Measurements from ENCODE around the gene NSUN2.

The NSUN2 gene

GRCh38 chr5:6567835-6568234 is 65.0 kb downstream of the NSUN2 start:
- no peak for FAIRE-seq
- TF ChIP-seq TAF1 (IDR thresholded peaks at IDR 0.05; ENCODE audit: borderline replicate concordance, low read depth, low read length) (no peak), POLR2AphosphoS5 (IDR thresholded peaks at IDR 0.05; ENCODE audit: low read depth, low read length) (no peak), POLR2A (IDR thresholded peaks at IDR 0.05; ENCODE audit: low read depth, low read length) (no peak)
- no peak for DNase-seq (ENCODE audit: insufficient read length)

- no peak for FAIRE-seq
- DNase-seq (ENCODE audit: insufficient read length), result no peak
- no peak for TF ChIP-seq TAF1 (IDR thresholded peaks at IDR 0.05; ENCODE audit: borderline replicate concordance, low read depth, low read length)
Observed at GRCh38 chr5:6567068-6567467, 65.8 kb downstream of the NSUN2 start.

- DNase-seq (ENCODE audit: insufficient read length) (no peak), FAIRE-seq (no peak)
- no peak for TF ChIP-seq POLR2A (IDR thresholded peaks at IDR 0.05; ENCODE audit: low read depth, low read length)
- TF ChIP-seq TAF1 (IDR thresholded peaks at IDR 0.05; ENCODE audit: borderline replicate concordance, low read depth, low read length), result no peak
- TF ChIP-seq POLR2AphosphoS5 (IDR thresholded peaks at IDR 0.05; ENCODE audit: low read depth, low read length), result no peak
Observed at GRCh38 chr5:6565492-6565891, 67.4 kb downstream of the NSUN2 start.

GRCh38 chr5:6557807-6558575 is 74.9 kb downstream of the NSUN2 start:
- FAIRE-seq, result no peak
- no peak for TF ChIP-seq TAF1 (IDR thresholded peaks at IDR 0.05; ENCODE audit: borderline replicate concordance, low read depth, low read length)
- TF ChIP-seq POLR2A (IDR thresholded peaks at IDR 0.05; ENCODE audit: low read depth, low read length), result no peak
- no peak for TF ChIP-seq POLR2AphosphoS5 (IDR thresholded peaks at IDR 0.05; ENCODE audit: low read depth, low read length)
- no peak for DNase-seq (ENCODE audit: insufficient read length)

- no peak for TF ChIP-seq POLR2A (IDR thresholded peaks at IDR 0.05; ENCODE audit: low read depth, low read length)
- TF ChIP-seq TAF1 (IDR thresholded peaks at IDR 0.05; ENCODE audit: borderline replicate concordance, low read depth, low read length), result no peak
- no peak for TF ChIP-seq POLR2AphosphoS5 (IDR thresholded peaks at IDR 0.05; ENCODE audit: low read depth, low read length)
- FAIRE-seq (no peak), DNase-seq (ENCODE audit: insufficient read length) (no peak)
Observed at GRCh38 chr5:6556802-6557102, 76.1 kb downstream of the NSUN2 start.

GRCh38 chr5:6556089-6556801 is 76.6 kb downstream of the NSUN2 start:
- TF ChIP-seq POLR2A (IDR thresholded peaks at IDR 0.05; ENCODE audit: low read depth, low read length) (no peak), TAF1 (IDR thresholded peaks at IDR 0.05; ENCODE audit: borderline replicate concordance, low read depth, low read length) (no peak), POLR2AphosphoS5 (IDR thresholded peaks at IDR 0.05; ENCODE audit: low read depth, low read length) (no peak)
- DNase-seq (ENCODE audit: insufficient read length) (no peak), FAIRE-seq (no peak)

GRCh38 chr5:6554812-6555211 is 78.0 kb downstream of the NSUN2 start:
- no peak for DNase-seq (ENCODE audit: insufficient read length)
- FAIRE-seq, result no peak
- TF ChIP-seq POLR2AphosphoS5 (IDR thresholded peaks at IDR 0.05; ENCODE audit: low read depth, low read length) (no peak), POLR2A (IDR thresholded peaks at IDR 0.05; ENCODE audit: low read depth, low read length) (no peak), TAF1 (IDR thresholded peaks at IDR 0.05; ENCODE audit: borderline replicate concordance, low read depth, low read length) (no peak)

- FAIRE-seq (no peak), DNase-seq (ENCODE audit: insufficient read length) (no peak)
- TF ChIP-seq TAF1 (IDR thresholded peaks at IDR 0.05; ENCODE audit: borderline replicate concordance, low read depth, low read length) (no peak), POLR2AphosphoS5 (IDR thresholded peaks at IDR 0.05; ENCODE audit: low read depth, low read length) (no peak), POLR2A (IDR thresholded peaks at IDR 0.05; ENCODE audit: low read depth, low read length) (no peak)
Observed at GRCh38 chr5:6553972-6554371, 78.9 kb downstream of the NSUN2 start.

GRCh38 chr5:6552612-6553011 is 80.2 kb downstream of the NSUN2 start:
- no peak for DNase-seq (ENCODE audit: insufficient read length)
- TF ChIP-seq TAF1 (IDR thresholded peaks at IDR 0.05; ENCODE audit: borderline replicate concordance, low read depth, low read length) (no peak), POLR2AphosphoS5 (IDR thresholded peaks at IDR 0.05; ENCODE audit: low read depth, low read length) (no peak), POLR2A (IDR thresholded peaks at IDR 0.05; ENCODE audit: low read depth, low read length) (no peak)
- FAIRE-seq, result no peak

GRCh38 chr5:6551955-6552313 is 80.9 kb downstream of the NSUN2 start:
- DNase-seq (ENCODE audit: insufficient read length) (no peak), FAIRE-seq (no peak)
- TF ChIP-seq POLR2A (IDR thresholded peaks at IDR 0.05; ENCODE audit: low read depth, low read length) (no peak), TAF1 (IDR thresholded peaks at IDR 0.05; ENCODE audit: borderline replicate concordance, low read depth, low read length) (no peak), POLR2AphosphoS5 (IDR thresholded peaks at IDR 0.05; ENCODE audit: low read depth, low read length) (no peak)

GRCh38 chr5:6551287-6551954 is 81.4 kb downstream of the NSUN2 start:
- TF ChIP-seq POLR2AphosphoS5 (IDR thresholded peaks at IDR 0.05; ENCODE audit: low read depth, low read length) (no peak), POLR2A (IDR thresholded peaks at IDR 0.05; ENCODE audit: low read depth, low read length) (no peak), TAF1 (IDR thresholded peaks at IDR 0.05; ENCODE audit: borderline replicate concordance, low read depth, low read length) (no peak)
- no peak for FAIRE-seq
- no peak for DNase-seq (ENCODE audit: insufficient read length)

- no peak for FAIRE-seq
- no peak for DNase-seq (ENCODE audit: insufficient read length)
- TF ChIP-seq TAF1 (IDR thresholded peaks at IDR 0.05; ENCODE audit: borderline replicate concordance, low read depth, low read length), result no peak
- TF ChIP-seq POLR2A (IDR thresholded peaks at IDR 0.05; ENCODE audit: low read depth, low read length), result no peak
- TF ChIP-seq POLR2AphosphoS5 (IDR thresholded peaks at IDR 0.05; ENCODE audit: low read depth, low read length), result no peak
Observed at GRCh38 chr5:6550628-6551027, 82.2 kb downstream of the NSUN2 start.
